K562 (cell line): ENCODE results near the gene CYB5R4. TPM values are rescaled to one million over a fixed set of nuclear protein-coding genes. Genes with fewer than 3 reads are reported as not detected.

Experiments
- ATAC-seq: fragments of 200-7000 bp; cut with Tn5 transposase; 3 replicates; pipeline ENCODE4 v1.9.1; 2020; ENCODE audit warnings: moderate library complexity
- BruUV-seq: library from RNA; stranded (reverse); fragments of 400-500 nt; replicated peaks from 2 replicates; lab custom pipeline; 2021; lab: Mats Ljungman, UMichigan
- CTCF ChIA-PET: fragments of 300-600 bp; formaldehyde crosslinking; extraction: SDS; loops from one replicate; lab custom pipeline; 2021; ENCODE audit warnings: low intra/inter-chr PET ratio; lab: Yijun Ruan, JAX
- POLR2A ChIA-PET: fragments of 300-600, 350-650 bp; sonication (Branson Sonifier 250); formaldehyde crosslinking; extraction: SDS; loops from one replicate; lab custom pipeline; 2021; ENCODE audit warnings: antibody characterized with exemption, inconsistent platforms; lab: Yijun Ruan, JAX
- DNase-seq, 4 experiments: peaks; one replicate each; pipeline versions ENCODE4 v3.0.0 to v3.0.0-alpha.2; 2011 to 2018; ENCODE audit warnings: low spot score in 3 of 4, mixed read lengths in 3 of 4; ENCODE audit errors: extremely low read depth in 1 of 4
- FAIRE-seq: peaks from 2 replicates; lab custom pipeline; 2011; peaks lifted over from hg19 to GRCh38; lab: Jason Lieb, UNC
- H2AFZ ChIP-seq: 2 replicates; pipeline ENCODE4 v1.6.0; 2011; ENCODE audit warnings: low read depth, low read length, control low read depth, inconsistent platforms
- H3K27ac ChIP-seq: fragments of 200-600 bp; 3 replicates; pipeline ENCODE4 v1.8.0; 2011; ENCODE audit warnings: low read depth, mild to moderate bottlenecking, control low read depth, inconsistent platforms, low read length, moderate library complexity, mixed read lengths; ENCODE audit errors: extremely low read depth
- H3K27me3 ChIP-seq, 2 experiments: fragments of 300-600 bp in 1 of 2; 2 replicates in 1 of 2; 3 replicates in 1 of 2; pipeline versions ENCODE4 v1.6.0 to v1.8.0; 2011; ENCODE audit warnings: inconsistent platforms in 2 of 2, low read length in 2 of 2, mild to moderate bottlenecking in 1 of 2, mixed read lengths in 1 of 2, moderate library complexity in 1 of 2; ENCODE audit not compliant: control insufficient read depth in 2 of 2, insufficient read depth in 2 of 2
- H3K36me3 ChIP-seq: fragments of 300-600 bp; 3 replicates; pipeline ENCODE4 v1.8.0; 2011; ENCODE audit warnings: mild to moderate bottlenecking, low read length, inconsistent platforms; ENCODE audit not compliant: control insufficient read depth, insufficient read depth
- H3K4me1 ChIP-seq, 2 experiments: fragments of 200-600 bp in 1 of 2; replicated peaks in 1 of 2; 2 replicates in 1 of 2; 3 replicates in 1 of 2; pipeline versions ENCODE4 v1.5.1 to v1.8.0; 2011; ENCODE audit warnings: inconsistent platforms in 2 of 2, low read length in 2 of 2, mild to moderate bottlenecking in 1 of 2, mixed read lengths in 1 of 2, moderate library complexity in 1 of 2; ENCODE audit not compliant: control insufficient read depth in 2 of 2, insufficient read depth in 2 of 2
- H3K4me2 ChIP-seq: 2 replicates; pipeline ENCODE4 v1.6.1; 2011; ENCODE audit warnings: low read length, control low read depth, inconsistent platforms, mixed read lengths; ENCODE audit not compliant: insufficient read depth
- H3K4me3 ChIP-seq: fragments of 200-600 bp; sonication (generic), shearing (Covaris generic); 2 replicates; pipeline ENCODE4 v1.5.1; 2016; ENCODE audit warnings: control low read depth, inconsistent platforms
- H3K79me2 ChIP-seq: fragments of 200-600 bp; 3 replicates; pipeline ENCODE4 v1.8.0; 2011; ENCODE audit warnings: low read length, inconsistent platforms; ENCODE audit not compliant: control insufficient read depth, insufficient read depth
- H3K9ac ChIP-seq, 2 experiments: 2 replicates each; pipeline versions ENCODE4 v1.6.0 to v1.6.1; 2011; ENCODE audit warnings: low read depth in 2 of 2, low read length in 2 of 2, control low read depth in 1 of 2, inconsistent platforms in 1 of 2, mild to moderate bottlenecking in 1 of 2, mixed read lengths in 1 of 2; ENCODE audit not compliant: insufficient read depth in 1 of 2
- H3K9me1 ChIP-seq: one replicate; pipeline ENCODE4 v1.6.0; 2011; ENCODE audit warnings: inconsistent platforms, mild to moderate bottlenecking, low read length, moderate library complexity; ENCODE audit not compliant: control insufficient read depth, insufficient read depth
- H3K9me3 ChIP-seq: replicated peaks from 2 replicates; pipeline ENCODE4 v1.5.1; 2011; ENCODE audit warnings: low read depth, low read length, inconsistent platforms; ENCODE audit not compliant: control insufficient read depth, insufficient read depth
- H4K20me1 ChIP-seq: replicated peaks from 2 replicates; pipeline ENCODE4 v1.6.1; 2011; ENCODE audit warnings: low read length, inconsistent platforms, mixed read lengths; ENCODE audit not compliant: control insufficient read depth, insufficient read depth
- CREM ChIP-seq: IDR thresholded peaks from 2 replicates; pipeline ENCODE4 v1.6.1; 2014; ENCODE audit warnings: antibody characterized with exemption, low read depth
- GABPB2 ChIP-seq: fragments of 250-450 bp; sonication (Bioruptor Pico); conservative IDR thresholded peaks from 2 replicates; pipeline ENCODE4 v1.5.1; 2021; ENCODE audit warnings: mild to moderate bottlenecking
- NCOA4 ChIP-seq: fragments of 450-650 bp; IDR thresholded peaks from 2 replicates; pipeline ENCODE4 v1.6.1; 2018; ENCODE audit warnings: mild to moderate bottlenecking; ENCODE audit not compliant: partially characterized antibody
- NR1H2 ChIP-seq: sonication (generic); formaldehyde crosslinking; IDR thresholded peaks from 2 replicates; pipeline ENCODE4 v1.4.0; 2020; ENCODE audit warnings: mild to moderate bottlenecking, missing genetic modification reagents
- ZFPM2 ChIP-seq: fragments of 250-450 bp; sonication (Bioruptor Pico); IDR thresholded peaks from 2 replicates; pipeline ENCODE4 v1.5.1; 2022; ENCODE audit warnings: mild to moderate bottlenecking
- ZZZ3 ChIP-seq: fragments of 450-650 bp; IDR thresholded peaks from 2 replicates; pipeline ENCODE4 v1.6.1; 2016; ENCODE audit warnings: antibody characterized with exemption, mild to moderate bottlenecking, moderate library complexity
- WGBS: fragments of 100-300 bp; shearing (Covaris generic); methylation state at CpG from one replicate; pipeline ENCODE4 v1.1.6; 2016; ENCODE audit warnings: low coverage, mixed read lengths; ENCODE audit not compliant: insufficient coverage; ENCODE audit errors: missing lambda C conversion rate; 5-methylcytosine and 5-hydroxymethylcytosine counted together
- in situ Hi-C: fragments of 300-500 bp; cut with MboI; formaldehyde crosslinking; loops from 4 replicates; pipeline ENCODE4 v1.15.0; 2018; ENCODE audit warnings: inconsistent platforms, mixed read lengths
- intact Hi-C: fragments of 100-400 bp; cut with micrococcal nuclease; formaldehyde crosslinking; loops from 2 replicates; pipeline ENCODE4 v1.14.2; 2022
- polyA plus RNA-seq, 8 experiments: library from polyadenylated mRNA; depleted of rRNA in 4 of 8; stranded (reverse) in 5 of 8; unstranded in 3 of 8; fragments of >200 nt; fragmentation: Nextera tagmentation in 2 of 8; fragmentation: Illumina TruSeq in 1 of 8; extraction: Ambion mirVana in 2 of 8; extraction: Trizol in 1 of 8; gene quantifications; 2 replicates each; pipeline versions ENCODE4 v1.2.1 to v1.2.3, GENCODE V29; 2011 to 2014; ENCODE audit warnings: inconsistent platforms in 1 of 8, missing spikeins in 1 of 8
- total RNA-seq, 7 experiments: library from RNA; depleted of rRNA in 6 of 7; stranded (reverse); fragments of >200 nt in 6 of 7; fragmentation: Illumina TruSeq in 2 of 7; extraction: Trizol in 2 of 7; gene quantifications; 2 replicates each; pipeline versions ENCODE4 v1.2.1 to v1.2.3, GENCODE V29; 2011 to 2021; ENCODE audit warnings: low replicate concordance in 1 of 7
- TF ChIP-seq, protein P1 (sequence below): fragments of 250-450 bp; sonication (Bioruptor Pico); IDR thresholded peaks from 2 replicates; pipeline ENCODE4 v1.5.0; 2021

CYB5R4 gene
- total and polyA plus RNA-seq, 9 of the 15 experiments (the other 6 are each of a cell fraction or from before 2014, with no cell fraction given): 5.9 to 23.1 (median 19.0) TPM

GRCh38 chr6:83960664-83961063 lies 101.2 kb downstream of the CYB5R4 start:
- ChIA-PET CTCF (no interaction called here), POLR2A (interaction anchor here (0.7 kb wide), 1 partner anchor 14 kb away, joined by 3 read pairs; no protein-coding TSS in a partner anchor)
- H3K9ac ChIP-seq: no peak overlapping the region
- TF ChIP-seq NR1H2 (CRISPR knock-in tag) (no peak), ZFPM2 (CRISPR knock-in tag) (no peak), ZZZ3 (no peak), GABPB2 (no peak), NCOA4 (no peak), CREM (no peak)
- TF ChIP-seq, protein P1, sequence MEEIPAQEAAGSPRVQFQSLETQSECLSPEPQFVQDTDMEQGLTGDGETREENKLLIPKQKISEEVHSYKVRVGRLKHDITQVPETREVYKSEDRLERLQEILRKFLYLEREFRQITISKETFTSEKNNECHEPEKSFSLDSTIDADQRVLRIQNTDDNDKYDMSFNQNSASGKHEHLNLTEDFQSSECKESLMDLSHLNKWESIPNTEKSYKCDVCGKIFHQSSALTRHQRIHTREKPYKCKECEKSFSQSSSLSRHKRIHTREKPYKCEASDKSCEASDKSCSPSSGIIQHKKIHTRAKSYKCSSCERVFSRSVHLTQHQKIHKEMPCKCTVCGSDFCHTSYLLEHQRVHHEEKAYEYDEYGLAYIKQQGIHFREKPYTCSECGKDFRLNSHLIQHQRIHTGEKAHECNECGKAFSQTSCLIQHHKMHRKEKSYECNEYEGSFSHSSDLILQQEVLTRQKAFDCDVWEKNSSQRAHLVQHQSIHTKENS (CRISPR knock-in tag): no peak
- no peak overlapping the region for H3K4me2 ChIP-seq
- no peak for FAIRE-seq
- no peak overlapping the region for H2AFZ ChIP-seq
- WGBS: 25% methylated on average over 1 of the region's 1 CpG
- no peaks in the 10 kb centered on the region for H3K9me1 ChIP-seq
- no peak overlapping the region for H3K4me3 ChIP-seq
- intact Hi-C loops (no loop called here), in situ Hi-C loops (no loop called here)
- DNase-seq: no peak
- H3K27ac ChIP-seq: no peak overlapping the region
- no peak for ATAC-seq
- peaks cover 26% of the 10 kb centered on the region for H3K36me3 ChIP-seq
- BruUV-seq: no TSS peak
- H3K4me1 ChIP-seq: peaks cover 0 to 11% of the 10 kb centered on the region in 2 experiments; a peak in 2 of 5 replicates
- no peaks in the 10 kb centered on the region for H4K20me1 ChIP-seq
- peaks cover 14% of the 10 kb centered on the region for H3K9me3 ChIP-seq
- no peaks in the 10 kb centered on the region for H3K79me2 ChIP-seq
- no peaks in the 10 kb centered on the region for H3K27me3 ChIP-seq
